OCI-LY1 (cell line): ENCODE data around the gene PLEKHM3.

Experiments used
- H2AFZ ChIP-seq: fragments of 200-600 bp; sonication (generic), shearing (Covaris generic); 2 replicates; pipeline ENCODE4 v1.6.0; 2014; ENCODE audit warnings: antibody characterized with exemption, mild to moderate bottlenecking, low read length
- H3F3A ChIP-seq: fragments of 200-600 bp; sonication (generic), shearing (Covaris generic); 2 replicates; pipeline ENCODE4 v1.6.0; 2014; ENCODE audit warnings: mild to moderate bottlenecking, antibody characterized with exemption, low read length, moderate library complexity; ENCODE audit not compliant: insufficient read depth
- H3K27ac ChIP-seq: fragments of 200-600 bp; sonication (generic); 2 replicates; pipeline ENCODE4 v1.5.1; 2014; ENCODE audit warnings: low read length, mixed run types, mild to moderate bottlenecking, low read depth; ENCODE audit not compliant: poor library complexity, severe bottlenecking
- H3K27me3 ChIP-seq: fragments of 200-600 bp; sonication (generic); 2 replicates; pipeline ENCODE4 v1.6.0; 2014; ENCODE audit warnings: antibody characterized with exemption, mild to moderate bottlenecking, low read length, moderate library complexity; ENCODE audit not compliant: insufficient read depth
- H3K36me3 ChIP-seq: fragments of 200-600 bp; sonication (generic); 2 replicates; pipeline ENCODE4 v1.6.1; 2014; ENCODE audit warnings: mild to moderate bottlenecking, antibody characterized with exemption, low read length, moderate library complexity, mixed read lengths; ENCODE audit not compliant: insufficient read depth
- H3K4me1 ChIP-seq: fragments of 200-600 bp; sonication (generic); 2 replicates; pipeline ENCODE4 v1.5.1; 2014; ENCODE audit warnings: mild to moderate bottlenecking, low read length, moderate library complexity; ENCODE audit not compliant: insufficient read depth, severe bottlenecking
- H3K4me2 ChIP-seq: fragments of 200-600 bp; sonication (generic), shearing (Covaris generic); 2 replicates; pipeline ENCODE4 v1.6.1; 2014; ENCODE audit warnings: low read length
- H3K4me3 ChIP-seq: fragments of 200-600 bp; sonication (generic); 2 replicates; pipeline ENCODE4 v1.5.1; 2014; ENCODE audit warnings: low read length, low read depth, mild to moderate bottlenecking, mixed read lengths; ENCODE audit not compliant: poor library complexity, severe bottlenecking
- H3K79me2 ChIP-seq: fragments of 200-600 bp; shearing (Covaris generic); 2 replicates; pipeline ENCODE4 v1.6.1; 2016; ENCODE audit warnings: mixed run types, low read length, mixed read lengths; ENCODE audit not compliant: insufficient read depth
- H3K9ac ChIP-seq: fragments of 200-600 bp; sonication (generic), shearing (Covaris generic); 2 replicates; pipeline ENCODE4 v1.6.1; 2014; ENCODE audit warnings: mild to moderate bottlenecking, low read length, mixed read lengths
- H3K9me2 ChIP-seq: fragments of 200-600 bp; sonication (generic), shearing (Covaris generic); 2 replicates; pipeline ENCODE4 v1.6.1; 2014; ENCODE audit warnings: low read depth, mild to moderate bottlenecking, low read length, mixed read lengths
- H3K9me3 ChIP-seq: fragments of 200-600 bp; shearing (Covaris generic); 2 replicates; pipeline ENCODE4 v1.6.1; 2014; ENCODE audit warnings: low read length, mixed read lengths
- H4K20me1 ChIP-seq: fragments of 200-600 bp; sonication (generic), shearing (Covaris generic); 2 replicates; pipeline ENCODE4 v1.6.0; 2016; ENCODE audit warnings: mild to moderate bottlenecking, low read length; ENCODE audit not compliant: insufficient read depth
- EZH2 ChIP-seq: fragments of 200-600 bp; sonication (generic), shearing (Covaris generic); IDR thresholded peaks from 2 replicates; pipeline ENCODE4 v1.8.0; 2017; ENCODE audit warnings: borderline replicate concordance, mixed run types, mild to moderate bottlenecking, antibody characterized with exemption, low read length, moderate library complexity, mixed read lengths
- TF ChIP-seq, protein P1 (sequence below): fragments of 200-600 bp; sonication (generic), shearing (Covaris generic); IDR thresholded peaks from 2 replicates; pipeline ENCODE4 v1.5.1; 2017; ENCODE audit warnings: mild to moderate bottlenecking, antibody characterized with exemption, low read length, moderate library complexity, mixed read lengths

Gene PLEKHM3

DNA sequence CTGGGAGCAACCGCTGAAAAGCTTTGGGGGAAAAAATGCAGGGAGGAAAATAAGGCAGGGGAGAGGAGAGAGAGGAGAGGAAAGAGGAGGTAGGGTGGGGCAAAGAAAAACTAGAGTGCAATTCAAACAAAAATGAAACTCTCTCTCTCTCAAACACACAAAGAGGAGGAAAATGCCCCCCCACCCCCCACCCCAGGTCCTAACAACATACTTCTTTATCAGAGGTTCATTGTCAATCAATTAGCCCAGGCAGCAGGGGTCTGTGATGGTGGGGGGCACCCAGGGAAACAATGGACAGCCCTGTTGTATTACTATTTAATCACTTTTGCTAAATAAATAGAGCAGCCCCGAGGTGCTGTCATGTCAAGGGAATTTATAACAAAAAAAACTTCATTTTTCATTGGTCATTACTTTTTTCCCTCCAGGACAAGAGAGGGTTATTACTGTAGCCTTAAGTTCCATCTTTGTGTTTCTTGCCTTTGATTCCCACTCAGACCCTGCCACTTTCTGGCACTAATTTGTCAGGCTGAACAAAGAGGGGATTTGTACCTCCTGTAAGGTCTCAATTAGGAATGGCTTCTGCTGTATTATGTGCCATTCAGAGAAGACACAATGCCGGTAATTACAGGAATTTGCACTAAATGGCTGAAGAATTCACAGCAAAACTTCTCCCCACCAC is 55.0 kb downstream of the PLEKHM3 start:
- Histone ChIP-seq H3K4me3 (no peak overlapping the region), H3K9ac (no peak overlapping the region), H4K20me1 (no peaks in the 10 kb centered on the region), H2AFZ (no peak overlapping the region), H3K9me2 (no peaks in the 10 kb centered on the region), H3K36me3 (no peaks in the 10 kb centered on the region), H3K27ac (no peak overlapping the region), H3K4me2 (no peak overlapping the region), H3K9me3 (no peaks in the 10 kb centered on the region), H3K4me1 (no peaks in the 10 kb centered on the region), H3K79me2 (no peaks in the 10 kb centered on the region), H3K27me3 (no peaks in the 10 kb centered on the region), H3F3A (no peaks in the 10 kb centered on the region)
- TF ChIP-seq, protein P1, sequence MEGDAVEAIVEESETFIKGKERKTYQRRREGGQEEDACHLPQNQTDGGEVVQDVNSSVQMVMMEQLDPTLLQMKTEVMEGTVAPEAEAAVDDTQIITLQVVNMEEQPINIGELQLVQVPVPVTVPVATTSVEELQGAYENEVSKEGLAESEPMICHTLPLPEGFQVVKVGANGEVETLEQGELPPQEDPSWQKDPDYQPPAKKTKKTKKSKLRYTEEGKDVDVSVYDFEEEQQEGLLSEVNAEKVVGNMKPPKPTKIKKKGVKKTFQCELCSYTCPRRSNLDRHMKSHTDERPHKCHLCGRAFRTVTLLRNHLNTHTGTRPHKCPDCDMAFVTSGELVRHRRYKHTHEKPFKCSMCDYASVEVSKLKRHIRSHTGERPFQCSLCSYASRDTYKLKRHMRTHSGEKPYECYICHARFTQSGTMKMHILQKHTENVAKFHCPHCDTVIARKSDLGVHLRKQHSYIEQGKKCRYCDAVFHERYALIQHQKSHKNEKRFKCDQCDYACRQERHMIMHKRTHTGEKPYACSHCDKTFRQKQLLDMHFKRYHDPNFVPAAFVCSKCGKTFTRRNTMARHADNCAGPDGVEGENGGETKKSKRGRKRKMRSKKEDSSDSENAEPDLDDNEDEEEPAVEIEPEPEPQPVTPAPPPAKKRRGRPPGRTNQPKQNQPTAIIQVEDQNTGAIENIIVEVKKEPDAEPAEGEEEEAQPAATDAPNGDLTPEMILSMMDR: no peak
- TF ChIP-seq EZH2: no peak

DNA sequence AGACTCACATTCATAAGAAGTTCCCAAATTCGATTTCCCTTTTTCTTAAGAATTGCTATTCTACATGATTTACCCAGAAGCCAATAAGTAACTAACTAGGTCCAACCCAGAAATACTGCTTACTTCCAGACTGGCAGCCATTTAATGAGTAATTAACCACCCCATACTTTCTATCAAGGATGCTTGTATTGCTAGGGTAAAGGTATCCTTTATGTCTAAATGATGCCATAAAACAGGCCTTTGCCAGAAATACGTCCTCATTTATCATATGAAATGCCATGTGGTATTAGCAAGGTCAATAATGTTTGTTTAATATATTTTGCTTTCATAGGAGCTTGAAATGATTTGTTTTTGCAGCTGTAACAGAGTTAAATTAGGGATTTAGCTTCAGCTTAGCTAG is 56.1 kb downstream of the PLEKHM3 start:
- H3K4me1 ChIP-seq: no peaks in the 10 kb centered on the region
- no peak overlapping the region for H2AFZ ChIP-seq
- TF ChIP-seq, protein P1: no peak
- TF ChIP-seq EZH2: no peak
- no peak overlapping the region for H3K4me2 ChIP-seq
- H3K27ac ChIP-seq: no peak overlapping the region
- H3K9ac ChIP-seq: no peak overlapping the region
- no peaks in the 10 kb centered on the region for H3K9me3 ChIP-seq
- H3F3A ChIP-seq: no peaks in the 10 kb centered on the region
- no peak overlapping the region for H3K4me3 ChIP-seq
- no peaks in the 10 kb centered on the region for H4K20me1 ChIP-seq
- no peaks in the 10 kb centered on the region for H3K79me2 ChIP-seq
- H3K9me2 ChIP-seq: no peaks in the 10 kb centered on the region
- no peaks in the 10 kb centered on the region for H3K36me3 ChIP-seq
- H3K27me3 ChIP-seq: no peaks in the 10 kb centered on the region

DNA sequence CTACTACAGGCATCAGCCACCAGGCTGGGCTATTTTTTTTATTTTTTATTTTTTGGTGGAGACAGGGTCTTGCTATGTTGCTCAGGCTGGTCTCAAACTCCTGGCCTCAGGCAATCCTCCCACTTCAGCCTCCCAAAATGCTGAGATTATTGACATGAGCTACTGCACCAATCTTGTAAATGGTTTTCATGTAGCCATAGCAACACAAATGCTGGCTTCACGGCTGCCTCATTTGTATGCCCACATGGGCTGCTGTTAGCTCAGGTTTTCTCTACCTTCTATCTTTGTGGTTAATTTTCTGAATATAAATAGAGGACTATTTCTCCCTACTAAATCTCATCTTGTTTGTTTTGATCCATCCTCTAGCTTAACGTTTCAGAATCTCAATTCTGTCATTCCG is 58.2 kb downstream of the PLEKHM3 start:
- Histone ChIP-seq H3K4me1 (no peaks in the 10 kb centered on the region), H3K4me2 (no peak overlapping the region), H3K4me3 (no peak overlapping the region), H3K36me3 (peaks cover 5% of the 10 kb centered on the region; the same call in 1 of the 2 replicates), H3K27me3 (no peaks in the 10 kb centered on the region), H3K9me3 (no peaks in the 10 kb centered on the region; the same call in 1 of the 2 replicates), H3K27ac (no peak overlapping the region), H3K9me2 (no peaks in the 10 kb centered on the region), H3K79me2 (no peaks in the 10 kb centered on the region), H3K9ac (no peak overlapping the region), H4K20me1 (no peaks in the 10 kb centered on the region), H3F3A (no peaks in the 10 kb centered on the region), H2AFZ (no peak overlapping the region)
- TF ChIP-seq, protein P1: no peak
- TF ChIP-seq EZH2: no peak
